ENCODE data around the gene DMRT3. TPM values are rescaled to one million over a fixed set of nuclear protein-coding genes. Genes with fewer than 3 reads are reported as not detected.

DMRT3 gene
- total and polyA plus RNA-seq, 4 donors = not detected

DNA sequence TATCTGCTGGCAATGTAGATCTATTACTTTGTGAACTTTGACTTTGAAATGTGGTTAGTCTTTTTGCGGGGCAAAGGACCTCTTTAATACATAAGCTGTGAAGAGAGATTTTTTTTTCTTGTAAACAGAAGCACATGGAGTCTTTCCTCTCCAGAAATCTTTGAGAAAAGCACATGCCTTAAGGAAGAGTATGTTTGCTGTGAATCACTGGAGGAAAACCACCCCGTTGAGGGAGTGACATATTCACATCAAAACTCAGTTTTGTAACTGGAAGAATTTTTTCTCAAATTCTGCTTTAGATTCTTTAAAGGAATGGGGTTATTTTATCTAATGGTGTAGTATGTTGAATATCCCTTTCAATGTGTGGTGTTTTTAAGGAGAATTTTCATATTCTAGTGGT is 3.5 kb downstream of the DMRT3 start:
- no peak overlapping the region for H3K27ac ChIP-seq (ENCODE audit: low read depth in 1 of 2, low read length in 2 of 2)
- no peaks in the 10 kb centered on the region for H3K9me3 ChIP-seq (ENCODE audit: control insufficient read depth in 4 of 4, low read length in 3 of 4)
- H3K9ac ChIP-seq (ENCODE audit: low read depth in 1 of 2, low read length in 2 of 2) = no peak overlapping the region
- H3K36me3 ChIP-seq (ENCODE audit: control insufficient read depth in 4 of 4, insufficient read depth in 3 of 4, low read depth in 1 of 4, low read length in 3 of 4) = no peaks in the 10 kb centered on the region
- H3K4me1 ChIP-seq (ENCODE audit: control insufficient read depth in 4 of 4, insufficient read depth in 4 of 4, low read length in 3 of 4) = peaks cover 0 to 15% (median 7%) of the 10 kb centered on the region in 4 donors
- no peak for DNase-seq (ENCODE audit: low spot score)
- no peak overlapping the region for H3K4me3 ChIP-seq (ENCODE audit: low read depth in 1 of 3, low read length in 3 of 3)
- 17% methylated on average over 2 of the region's 2 CpGs for WGBS
- peaks cover 14 to 36% (median 34%) of the 10 kb centered on the region in 4 donors for H3K27me3 ChIP-seq (ENCODE audit: control insufficient read depth in 4 of 4, insufficient read depth in 4 of 4, low read length in 3 of 4)
- TF ChIP-seq FOXA2 (IDR thresholded peaks at IDR 0.05) (no peak), NR2F2 (IDR thresholded peaks at IDR 0.05) (no peak), EGR1 (IDR thresholded peaks at IDR 0.05; ENCODE audit: low read depth in 2 of 2) (no peak), RXRA (IDR thresholded peaks at IDR 0.05) (no peak), HNF4A (conservative IDR thresholded peaks at IDR 0.05) (no peak), SP1 (IDR thresholded peaks at IDR 0.05) (no peak), RAD21 (IDR thresholded peaks at IDR 0.05) (no peak), TAF1 (conservative IDR thresholded peaks at IDR 0.05) (no peak), MAX (IDR thresholded peaks at IDR 0.05) (no peak), ATF3 (IDR thresholded peaks at IDR 0.05) (no peak), YY1 (IDR thresholded peaks at IDR 0.05) (no peak), FOXA1 (IDR thresholded peaks at IDR 0.05) (no peak), JUND (IDR thresholded peaks at IDR 0.05) (no peak), REST (IDR thresholded peaks at IDR 0.05) (no peak), GABPA (IDR thresholded peaks at IDR 0.05 in 1 of 2, conservative IDR thresholded peaks at IDR 0.05 in 1 of 2) (no peak), HNF4G (IDR thresholded peaks at IDR 0.05) (no peak)
- TF ChIP-seq, protein P1, sequence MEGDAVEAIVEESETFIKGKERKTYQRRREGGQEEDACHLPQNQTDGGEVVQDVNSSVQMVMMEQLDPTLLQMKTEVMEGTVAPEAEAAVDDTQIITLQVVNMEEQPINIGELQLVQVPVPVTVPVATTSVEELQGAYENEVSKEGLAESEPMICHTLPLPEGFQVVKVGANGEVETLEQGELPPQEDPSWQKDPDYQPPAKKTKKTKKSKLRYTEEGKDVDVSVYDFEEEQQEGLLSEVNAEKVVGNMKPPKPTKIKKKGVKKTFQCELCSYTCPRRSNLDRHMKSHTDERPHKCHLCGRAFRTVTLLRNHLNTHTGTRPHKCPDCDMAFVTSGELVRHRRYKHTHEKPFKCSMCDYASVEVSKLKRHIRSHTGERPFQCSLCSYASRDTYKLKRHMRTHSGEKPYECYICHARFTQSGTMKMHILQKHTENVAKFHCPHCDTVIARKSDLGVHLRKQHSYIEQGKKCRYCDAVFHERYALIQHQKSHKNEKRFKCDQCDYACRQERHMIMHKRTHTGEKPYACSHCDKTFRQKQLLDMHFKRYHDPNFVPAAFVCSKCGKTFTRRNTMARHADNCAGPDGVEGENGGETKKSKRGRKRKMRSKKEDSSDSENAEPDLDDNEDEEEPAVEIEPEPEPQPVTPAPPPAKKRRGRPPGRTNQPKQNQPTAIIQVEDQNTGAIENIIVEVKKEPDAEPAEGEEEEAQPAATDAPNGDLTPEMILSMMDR (IDR thresholded peaks at IDR 0.05; ENCODE audit: low read depth, low read length, missing input control) = no peak

DNA sequence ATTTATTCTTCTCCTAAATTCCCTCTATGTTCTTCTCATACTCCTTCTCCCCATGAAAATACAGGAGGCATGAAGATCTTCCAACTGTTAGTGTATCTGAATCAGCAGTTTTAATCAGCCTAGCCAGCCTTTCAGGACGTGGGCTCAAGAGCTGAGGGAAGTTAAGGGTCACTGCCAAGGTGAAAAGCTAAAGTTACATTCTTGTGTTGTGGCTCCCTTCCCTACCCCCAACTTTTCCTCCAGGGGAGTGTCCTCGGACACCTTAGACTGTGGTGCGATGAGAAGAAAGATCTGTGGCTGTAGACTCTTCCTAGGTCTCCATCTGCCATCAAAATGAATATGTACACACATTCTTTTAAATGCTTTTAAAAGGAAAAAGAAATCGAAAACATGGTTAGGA is 4.2 kb downstream of the DMRT3 start:
- Histone ChIP-seq H3K9me3 (ENCODE audit: control insufficient read depth in 4 of 4, low read length in 3 of 4) (no peaks in the 10 kb centered on the region), H3K9ac (ENCODE audit: low read depth in 1 of 2, low read length in 2 of 2) (no peak overlapping the region), H3K4me1 (ENCODE audit: control insufficient read depth in 4 of 4, insufficient read depth in 4 of 4, low read length in 3 of 4) (peaks cover 0 to 15% (median 7%) of the 10 kb centered on the region in 4 donors), H3K36me3 (ENCODE audit: control insufficient read depth in 4 of 4, insufficient read depth in 3 of 4, low read depth in 1 of 4, low read length in 3 of 4) (no peaks in the 10 kb centered on the region), H3K27ac (ENCODE audit: low read depth in 1 of 2, low read length in 2 of 2) (no peak overlapping the region), H3K27me3 (ENCODE audit: control insufficient read depth in 4 of 4, insufficient read depth in 4 of 4, low read length in 3 of 4) (peaks cover 10 to 33% (median 32%) of the 10 kb centered on the region in 4 donors), H3K4me3 (ENCODE audit: low read depth in 1 of 3, low read length in 3 of 3) (no peak overlapping the region)
- WGBS = 4% methylated on average over 4 of the region's 4 CpGs
- DNase-seq (ENCODE audit: low spot score) = no peak
- TF ChIP-seq NR2F2 (IDR thresholded peaks at IDR 0.05) (no peak), HNF4A (conservative IDR thresholded peaks at IDR 0.05) (no peak), EGR1 (IDR thresholded peaks at IDR 0.05; ENCODE audit: low read depth in 2 of 2) (no peak), FOXA2 (IDR thresholded peaks at IDR 0.05) (no peak), ATF3 (IDR thresholded peaks at IDR 0.05) (no peak), RXRA (IDR thresholded peaks at IDR 0.05) (no peak), FOXA1 (IDR thresholded peaks at IDR 0.05) (no peak), MAX (IDR thresholded peaks at IDR 0.05) (no peak), HNF4G (IDR thresholded peaks at IDR 0.05) (no peak), TAF1 (conservative IDR thresholded peaks at IDR 0.05) (no peak), YY1 (IDR thresholded peaks at IDR 0.05) (no peak), GABPA (IDR thresholded peaks at IDR 0.05 in 1 of 2, conservative IDR thresholded peaks at IDR 0.05 in 1 of 2) (no peak)
- TF ChIP-seq, protein P2, sequence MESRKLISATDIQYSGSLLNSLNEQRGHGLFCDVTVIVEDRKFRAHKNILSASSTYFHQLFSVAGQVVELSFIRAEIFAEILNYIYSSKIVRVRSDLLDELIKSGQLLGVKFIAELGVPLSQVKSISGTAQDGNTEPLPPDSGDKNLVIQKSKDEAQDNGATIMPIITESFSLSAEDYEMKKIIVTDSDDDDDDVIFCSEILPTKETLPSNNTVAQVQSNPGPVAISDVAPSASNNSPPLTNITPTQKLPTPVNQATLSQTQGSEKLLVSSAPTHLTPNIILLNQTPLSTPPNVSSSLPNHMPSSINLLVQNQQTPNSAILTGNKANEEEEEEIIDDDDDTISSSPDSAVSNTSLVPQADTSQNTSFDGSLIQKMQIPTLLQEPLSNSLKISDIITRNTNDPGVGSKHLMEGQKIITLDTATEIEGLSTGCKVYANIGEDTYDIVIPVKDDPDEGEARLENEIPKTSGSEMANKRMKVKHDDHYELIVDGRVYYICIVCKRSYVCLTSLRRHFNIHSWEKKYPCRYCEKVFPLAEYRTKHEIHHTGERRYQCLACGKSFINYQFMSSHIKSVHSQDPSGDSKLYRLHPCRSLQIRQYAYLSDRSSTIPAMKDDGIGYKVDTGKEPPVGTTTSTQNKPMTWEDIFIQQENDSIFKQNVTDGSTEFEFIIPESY (IDR thresholded peaks at IDR 0.05) = no peak
